ENCODE data around the gene PBRM1. TPM values are rescaled to one million over a fixed set of nuclear protein-coding genes. Genes with fewer than 3 reads are reported as not detected.

The PBRM1 gene
- total RNA-seq, 1 donor from 2014 or later, result 78.3 TPM

DNA sequence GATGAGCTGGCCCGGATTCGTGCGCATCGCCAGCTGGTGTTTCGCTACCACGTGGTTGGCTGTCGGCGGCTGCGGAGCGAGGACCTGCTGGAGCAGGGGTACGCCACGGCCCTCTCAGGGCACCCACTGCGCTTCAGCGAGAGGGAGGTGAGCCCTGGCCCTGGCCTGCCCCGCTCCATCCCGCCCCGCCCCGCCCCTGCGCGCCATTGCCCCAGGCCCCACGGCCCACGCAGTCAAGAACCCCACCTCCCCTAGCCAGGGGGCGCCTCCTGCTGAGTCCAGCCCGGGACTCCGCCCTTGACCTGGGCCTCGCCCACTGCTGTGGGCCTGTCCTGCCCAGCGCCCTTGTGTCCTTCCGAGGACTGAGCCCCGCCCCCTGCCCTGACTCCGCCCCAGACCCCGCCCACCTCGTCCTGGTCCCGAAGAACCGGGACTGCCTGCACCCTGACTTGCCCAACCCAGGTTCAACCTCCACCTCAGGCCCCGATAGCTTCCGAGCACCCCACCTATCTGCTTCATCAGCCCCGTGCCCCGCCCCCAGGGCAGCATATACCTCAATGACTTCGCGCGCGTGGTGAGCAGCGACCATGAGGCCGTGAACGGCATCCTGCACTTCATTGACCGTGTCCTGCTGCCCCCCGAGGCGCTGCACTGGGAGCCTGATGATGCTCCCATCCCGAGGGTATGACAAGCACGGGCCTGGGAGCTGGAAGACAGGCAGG is 166.8 kb downstream of the PBRM1 start:
- Mint-ChIP-seq H3K36me3 (ENCODE audit: unreplicated experiment) (peaks cover 2% of the 10 kb centered on the region), H3K4me1 (ENCODE audit: unreplicated experiment) (peaks cover 4% of the 10 kb centered on the region), H3K27me3 (ENCODE audit: unreplicated experiment) (no peaks in the 10 kb centered on the region), H3K9me3 (ENCODE audit: unreplicated experiment) (no peaks in the 10 kb centered on the region), H3K4me3 (ENCODE audit: unreplicated experiment) (no peak overlapping the region), H3K27ac (ENCODE audit: unreplicated experiment) (no peak overlapping the region)
- TF ChIP-seq, protein P1, sequence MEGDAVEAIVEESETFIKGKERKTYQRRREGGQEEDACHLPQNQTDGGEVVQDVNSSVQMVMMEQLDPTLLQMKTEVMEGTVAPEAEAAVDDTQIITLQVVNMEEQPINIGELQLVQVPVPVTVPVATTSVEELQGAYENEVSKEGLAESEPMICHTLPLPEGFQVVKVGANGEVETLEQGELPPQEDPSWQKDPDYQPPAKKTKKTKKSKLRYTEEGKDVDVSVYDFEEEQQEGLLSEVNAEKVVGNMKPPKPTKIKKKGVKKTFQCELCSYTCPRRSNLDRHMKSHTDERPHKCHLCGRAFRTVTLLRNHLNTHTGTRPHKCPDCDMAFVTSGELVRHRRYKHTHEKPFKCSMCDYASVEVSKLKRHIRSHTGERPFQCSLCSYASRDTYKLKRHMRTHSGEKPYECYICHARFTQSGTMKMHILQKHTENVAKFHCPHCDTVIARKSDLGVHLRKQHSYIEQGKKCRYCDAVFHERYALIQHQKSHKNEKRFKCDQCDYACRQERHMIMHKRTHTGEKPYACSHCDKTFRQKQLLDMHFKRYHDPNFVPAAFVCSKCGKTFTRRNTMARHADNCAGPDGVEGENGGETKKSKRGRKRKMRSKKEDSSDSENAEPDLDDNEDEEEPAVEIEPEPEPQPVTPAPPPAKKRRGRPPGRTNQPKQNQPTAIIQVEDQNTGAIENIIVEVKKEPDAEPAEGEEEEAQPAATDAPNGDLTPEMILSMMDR (IDR thresholded peaks at IDR 0.05), result no peak
- no peak for DNase-seq (ENCODE audit: extremely low spot score, unreplicated experiment)

- TF ChIP-seq, protein P1 (IDR thresholded peaks at IDR 0.05), result no peak
- Mint-ChIP-seq H3K4me1 (ENCODE audit: unreplicated experiment) (peaks cover 4% of the 10 kb centered on the region), H3K9me3 (ENCODE audit: unreplicated experiment) (no peaks in the 10 kb centered on the region), H3K4me3 (ENCODE audit: unreplicated experiment) (no peak overlapping the region), H3K27me3 (ENCODE audit: unreplicated experiment) (no peaks in the 10 kb centered on the region), H3K36me3 (ENCODE audit: unreplicated experiment) (no peaks in the 10 kb centered on the region), H3K27ac (ENCODE audit: unreplicated experiment) (no peak overlapping the region)
- DNase-seq (ENCODE audit: extremely low spot score, unreplicated experiment), result no peak
Measured at GRCh38 chr3:52517796-52518722, 167.7 kb downstream of the PBRM1 start.

- no peak for DNase-seq (ENCODE audit: extremely low spot score, unreplicated experiment)
- no peak overlapping the region for H3K4me3 Mint-ChIP-seq (ENCODE audit: unreplicated experiment)
- peaks cover 4% of the 10 kb centered on the region for H3K4me1 Mint-ChIP-seq (ENCODE audit: unreplicated experiment)
- H3K36me3 Mint-ChIP-seq (ENCODE audit: unreplicated experiment), result no peaks in the 10 kb centered on the region
- H3K9me3 Mint-ChIP-seq (ENCODE audit: unreplicated experiment), result no peaks in the 10 kb centered on the region
- no peak overlapping the region for H3K27ac Mint-ChIP-seq (ENCODE audit: unreplicated experiment)
- H3K27me3 Mint-ChIP-seq (ENCODE audit: unreplicated experiment), result no peaks in the 10 kb centered on the region
- TF ChIP-seq, protein P1 (IDR thresholded peaks at IDR 0.05), result no peak
Measured at GRCh38 chr3:52516509-52517195, 169.1 kb downstream of the PBRM1 start.

GRCh38 chr3:52515192-52515591 is 170.5 kb downstream of the PBRM1 start:
- TF ChIP-seq, protein P1 (IDR thresholded peaks at IDR 0.05), result no peak
- DNase-seq (ENCODE audit: extremely low spot score, unreplicated experiment), result no peak
- Mint-ChIP-seq H3K27ac (ENCODE audit: unreplicated experiment) (no peak overlapping the region), H3K27me3 (ENCODE audit: unreplicated experiment) (no peaks in the 10 kb centered on the region), H3K4me3 (ENCODE audit: unreplicated experiment) (no peak overlapping the region), H3K4me1 (ENCODE audit: unreplicated experiment) (peaks cover 4% of the 10 kb centered on the region), H3K9me3 (ENCODE audit: unreplicated experiment) (no peaks in the 10 kb centered on the region), H3K36me3 (ENCODE audit: unreplicated experiment) (no peaks in the 10 kb centered on the region)
